NB4 (cell line): ENCODE data around the gene CDKAL1.

Experiments used
- MAX ChIP-seq: IDR thresholded peaks from 2 replicates; pipeline ENCODE4 v1.6.1; 2011; ENCODE audit warnings: low read depth, low read length
- POLR2A ChIP-seq: IDR thresholded peaks from 2 replicates; pipeline ENCODE4 v1.6.1; 2011; ENCODE audit warnings: mild to moderate bottlenecking; ENCODE audit not compliant: insufficient read length; ENCODE audit errors: extremely low read depth
- TF ChIP-seq, protein P1 (sequence below): IDR thresholded peaks from one replicate; pipeline ENCODE4 v1.5.1; 2012; ENCODE audit warnings: low read depth, low read length

GRCh38 chr6:21085643-21086042 lies 551.4 kb downstream of the CDKAL1 start:
- TF ChIP-seq, protein P1, sequence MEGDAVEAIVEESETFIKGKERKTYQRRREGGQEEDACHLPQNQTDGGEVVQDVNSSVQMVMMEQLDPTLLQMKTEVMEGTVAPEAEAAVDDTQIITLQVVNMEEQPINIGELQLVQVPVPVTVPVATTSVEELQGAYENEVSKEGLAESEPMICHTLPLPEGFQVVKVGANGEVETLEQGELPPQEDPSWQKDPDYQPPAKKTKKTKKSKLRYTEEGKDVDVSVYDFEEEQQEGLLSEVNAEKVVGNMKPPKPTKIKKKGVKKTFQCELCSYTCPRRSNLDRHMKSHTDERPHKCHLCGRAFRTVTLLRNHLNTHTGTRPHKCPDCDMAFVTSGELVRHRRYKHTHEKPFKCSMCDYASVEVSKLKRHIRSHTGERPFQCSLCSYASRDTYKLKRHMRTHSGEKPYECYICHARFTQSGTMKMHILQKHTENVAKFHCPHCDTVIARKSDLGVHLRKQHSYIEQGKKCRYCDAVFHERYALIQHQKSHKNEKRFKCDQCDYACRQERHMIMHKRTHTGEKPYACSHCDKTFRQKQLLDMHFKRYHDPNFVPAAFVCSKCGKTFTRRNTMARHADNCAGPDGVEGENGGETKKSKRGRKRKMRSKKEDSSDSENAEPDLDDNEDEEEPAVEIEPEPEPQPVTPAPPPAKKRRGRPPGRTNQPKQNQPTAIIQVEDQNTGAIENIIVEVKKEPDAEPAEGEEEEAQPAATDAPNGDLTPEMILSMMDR = no peak
- TF ChIP-seq POLR2A (no peak), MAX (no peak)
